Small intestine (tissue), 16 donors: ENCODE measurements around the gene SHOX. TPM values are rescaled to one million over a fixed set of nuclear protein-coding genes. Genes with fewer than 3 reads are reported as not detected.
"Not testable (repeated sequence)": the region's sequence is repeated elsewhere in the genome, so short reads cannot be mapped to it uniquely, and the experiment has no call there.

ENCODE experiments used
- DNase-seq, 2 donors: peaks; one replicate each; pipeline versions ENCODE4 v3.0.0 to v3.0.0-alpha.2; 2013
- FAIRE-seq: peaks from 2 replicates; lab custom pipeline; 2012; peaks lifted over from hg19 to GRCh38; lab: Jason Lieb, UNC
- H3K27ac ChIP-seq, 3 donors: one replicate each; pipeline ENCODE4 v1.5.1; 2013; ENCODE audit warnings: low read length in 2 of 3, mild to moderate bottlenecking in 2 of 3, control low read depth in 1 of 3, inconsistent platforms in 1 of 3, low read depth in 1 of 3, moderate library complexity in 1 of 3
- H3K27me3 ChIP-seq, 3 donors: one replicate each; pipeline ENCODE4 v1.6.1; 2013; ENCODE audit warnings: low read length in 3 of 3, inconsistent platforms in 1 of 3; ENCODE audit not compliant: control insufficient read depth in 3 of 3, insufficient read depth in 3 of 3
- H3K36me3 ChIP-seq, 3 donors: one replicate each; pipeline ENCODE4 v1.6.1; 2013; ENCODE audit warnings: low read length in 3 of 3, inconsistent platforms in 1 of 3, low read depth in 1 of 3, mild to moderate bottlenecking in 1 of 3, moderate library complexity in 1 of 3; ENCODE audit not compliant: control insufficient read depth in 3 of 3, insufficient read depth in 2 of 3
- H3K4me1 ChIP-seq, 3 donors: one replicate each; pipeline ENCODE4 v1.6.1; 2013; ENCODE audit warnings: low read length in 2 of 3, inconsistent platforms in 1 of 3, low read depth in 1 of 3, mild to moderate bottlenecking in 1 of 3, moderate library complexity in 1 of 3; ENCODE audit not compliant: control insufficient read depth in 3 of 3, insufficient read depth in 2 of 3
- H3K4me3 ChIP-seq, 3 donors: one replicate each; pipeline ENCODE4 v1.5.1; 2013; ENCODE audit warnings: low read length in 3 of 3, control low read depth in 1 of 3, inconsistent platforms in 1 of 3, low read depth in 1 of 3, mild to moderate bottlenecking in 1 of 3, moderate library complexity in 1 of 3
- H3K9me3 ChIP-seq, 2 donors: one replicate each; pipeline ENCODE4 v1.6.1; 2013; ENCODE audit warnings: low read depth in 1 of 2, low read length in 1 of 2; ENCODE audit not compliant: control insufficient read depth in 2 of 2, insufficient read depth in 1 of 2
- WGBS, 3 donors: extraction: QIAGEN DNeasy Blood & Tissue Kit; methylation state at CpG; one replicate each; pipeline ENCODE4 v1.1.7; 2013; 5-methylcytosine and 5-hydroxymethylcytosine counted together
- long read RNA-seq, 10 donors: transcript quantifications; one replicate each; lab custom pipeline, GENCODE V29; 2026
- polyA plus RNA-seq, 4 donors: library from polyadenylated mRNA; stranded (reverse) in 3 of 4; unstranded in 1 of 4; fragments of 200-250 nt in 3 of 4; fragments of 120-200 nt in 1 of 4; gene quantifications; one replicate each; pipeline versions ENCODE4 v1.2.1 to v1.2.3, GENCODE V29; 2013
- donor health status: healthy with polysubstance abuse.
- donor health status: control.
- donor health status: control.
- donor health status: Bipolar disorder and iron deficiency.
- donor health status: healthy.

The SHOX gene
- polyA plus RNA-seq = under 1 TPM in 2 of 4 donors, not detected in 2; 0.04 TPM
- long read RNA-seq, donor 1 = 0 reads
- long read RNA-seq, donor 2 = 0 reads
- long read RNA-seq, donor 3 = 0 reads
- long read RNA-seq, donor 4 = 0 reads
- long read RNA-seq, donor 5 = 0 reads
- long read RNA-seq, donor 6 = 0 reads
- long read RNA-seq, donor 7 = 0 reads
- long read RNA-seq, donor 8 = 0 reads
- long read RNA-seq, donor 9 = 0 reads
- long read RNA-seq, donor 10 = 0 reads

GRCh38 chrX:630612-631496 lies at the start of gene SHOX:
Gene SHOX (plus strand): TSS chrX:630791. CDS start chrX:630898, 107 bp downstream.
- 4 to 18% (median 12%) methylated on average over 80 to 84 of the region's 84 CpGs for WGBS, 3 donors
- no peak within 1 kb of the TSS for H3K4me3 ChIP-seq
- H3K27me3 ChIP-seq = peaks cover 26 to 51% (median 44%) of the 10 kb centered on the region in 3 donors
- H3K4me1 ChIP-seq = no peaks in the 10 kb centered on the region
- no peak within 1 kb of the TSS for H3K27ac ChIP-seq
- no peak for DNase-seq
- no peak for FAIRE-seq
- H3K9me3 ChIP-seq = no peaks in the 10 kb centered on the region
- H3K36me3 ChIP-seq = no peaks in the 10 kb centered on the region

- 87 to 91% (median 89%) methylated on average over 1 of the region's 1 CpG for WGBS, 3 donors
- no peak for FAIRE-seq
- Histone ChIP-seq H3K9me3 (peaks cover 2 to 9% of the 10 kb centered on the region in 2 donors), H3K4me3 (no peak overlapping the region), H3K27me3 (no peaks in the 10 kb centered on the region), H3K27ac (no peak overlapping the region), H3K4me1 (no peaks in the 10 kb centered on the region), H3K36me3 (no peaks in the 10 kb centered on the region)
- no peak for DNase-seq
These were observed 49.5 kb upstream of the SHOX start for GRCh38 chrX:581066-581465.

GRCh38 chrX:581720-582298 lies 48.8 kb upstream of the SHOX start:
- Histone ChIP-seq H3K9me3 (peaks cover 2 to 5% of the 10 kb centered on the region in 2 donors), H3K27me3 (no peaks in the 10 kb centered on the region), H3K4me3 (no peak overlapping the region), H3K27ac (no peak overlapping the region), H3K4me1 (no peaks in the 10 kb centered on the region), H3K36me3 (no peaks in the 10 kb centered on the region)
- 73 to 85% (median 77%) methylated on average over 7 of the region's 7 CpGs for WGBS, 3 donors
- DNase-seq (no peak), FAIRE-seq (no peak)

- H3K36me3 ChIP-seq = no peaks in the 10 kb centered on the region
- no peaks in the 10 kb centered on the region for H3K4me1 ChIP-seq
- FAIRE-seq (no peak), DNase-seq (no peak)
- WGBS, 3 donors = 45 to 60% (median 45%) methylated on average over 1 of the region's 1 CpG
- no peak overlapping the region for H3K27ac ChIP-seq
- no peaks in the 10 kb centered on the region for H3K27me3 ChIP-seq
- H3K9me3 ChIP-seq = no peaks in the 10 kb centered on the region
- no peak overlapping the region for H3K4me3 ChIP-seq
These were observed 46.0 kb upstream of the SHOX start for GRCh38 chrX:584572-584971.

GRCh38 chrX:585115-585808 lies 45.3 kb upstream of the SHOX start:
- 43 to 53% (median 46%) methylated on average over 21 of the region's 21 CpGs for WGBS, 3 donors
- H3K36me3 ChIP-seq = no peaks in the 10 kb centered on the region
- no peak overlapping the region for H3K4me3 ChIP-seq
- H3K4me1 ChIP-seq = no peaks in the 10 kb centered on the region
- H3K27me3 ChIP-seq = no peaks in the 10 kb centered on the region
- FAIRE-seq (no peak), DNase-seq (no peak)
- no peaks in the 10 kb centered on the region for H3K9me3 ChIP-seq
- H3K27ac ChIP-seq = no peak overlapping the region

GRCh38 chrX:586351-586750 lies 44.2 kb upstream of the SHOX start:
- no peaks in the 10 kb centered on the region for H3K36me3 ChIP-seq
- no peaks in the 10 kb centered on the region for H3K27me3 ChIP-seq
- DNase-seq (no peak), FAIRE-seq (no peak)
- H3K4me1 ChIP-seq = no peaks in the 10 kb centered on the region
- H3K9me3 ChIP-seq = no peaks in the 10 kb centered on the region
- H3K27ac ChIP-seq = no peak overlapping the region
- 88 to 94% (median 93%) methylated on average over 8 of the region's 8 CpGs for WGBS, 3 donors
- H3K4me3 ChIP-seq = no peak overlapping the region

GRCh38 chrX:589261-589660 lies 41.3 kb upstream of the SHOX start:
- not testable (repeated sequence) for DNase-seq, H3K4me1 ChIP-seq, H3K4me3 ChIP-seq, FAIRE-seq, H3K27me3 ChIP-seq, H3K9me3 ChIP-seq, H3K36me3 ChIP-seq, H3K27ac ChIP-seq
- 88 to 91% (median 88%) methylated on average over 20 of the region's 20 CpGs for WGBS, 3 donors
